AG08395 (cell line): ENCODE measurements around the gene DDX41.

Experiments used
- DNase-seq: peaks from one replicate; pipeline ENCODE4 v3.0.0; 2012; ENCODE audit warnings: mixed read lengths, low spot score

Gene DDX41

GRCh38 chr5:177483994-177484901 is 32.5 kb downstream of the DDX41 start:
- DNase-seq = no peak

DNA sequence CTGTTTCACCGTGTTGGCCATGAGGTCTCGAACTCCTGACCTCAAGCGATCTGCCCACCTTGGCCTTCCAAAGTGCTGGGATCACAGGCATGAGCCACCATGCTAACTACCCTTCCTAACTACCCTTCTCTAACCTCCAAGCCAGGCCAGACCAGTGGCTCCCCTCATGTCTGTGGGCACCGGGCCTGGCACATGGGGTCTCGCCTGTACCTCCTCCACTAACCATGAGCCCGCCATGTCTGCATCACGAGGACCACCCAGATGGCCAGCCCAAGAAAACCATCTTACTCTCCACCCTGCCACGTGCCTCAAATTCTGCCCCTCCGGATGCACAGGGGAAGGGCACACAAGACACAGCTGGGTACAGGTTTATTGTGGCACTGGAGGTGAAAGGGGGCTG is 33.7 kb downstream of the DDX41 start:
- DNase-seq = no peak

DNA sequence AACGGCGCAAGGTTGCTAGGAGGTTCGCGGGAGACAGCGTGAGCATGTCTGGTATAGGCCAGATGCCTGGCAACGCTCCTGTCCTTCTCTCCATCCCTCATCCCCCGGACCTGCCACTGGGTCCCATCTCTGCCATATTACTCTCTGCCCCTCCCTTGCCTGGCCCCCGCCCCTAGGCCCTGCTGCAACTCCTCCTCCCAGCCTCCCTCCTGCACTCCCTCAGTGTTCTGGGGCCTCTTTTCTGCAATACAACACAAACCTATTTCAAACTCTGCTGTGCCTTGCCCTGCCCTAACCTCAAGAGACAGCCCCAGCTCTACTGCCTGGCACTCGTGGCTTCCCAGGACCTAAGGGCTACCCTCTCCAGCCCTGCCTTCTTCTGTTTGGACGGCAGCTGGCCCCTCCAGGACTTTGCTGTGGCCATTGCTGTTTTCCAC is 34.4 kb downstream of the DDX41 start:
- DNase-seq = no peak

DNA sequence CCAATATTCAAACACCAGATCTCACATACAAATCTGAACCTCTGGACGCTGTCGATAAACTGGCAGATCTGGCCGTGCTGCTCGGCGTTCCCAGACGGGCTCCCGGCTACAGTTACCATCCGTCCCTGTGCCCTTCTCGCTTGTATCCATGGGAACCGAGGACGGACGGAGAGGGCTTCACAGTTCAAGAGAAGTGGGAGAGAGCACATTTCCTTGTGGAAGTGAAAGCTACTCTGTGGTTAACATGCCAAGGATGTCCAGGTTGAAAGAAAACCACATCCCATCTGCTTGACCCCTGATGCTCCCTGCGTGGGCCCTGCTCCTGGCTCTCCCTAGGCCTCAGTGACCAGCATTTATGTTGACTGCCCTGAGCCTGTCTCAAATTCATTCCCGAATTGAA is 37.0 kb downstream of the DDX41 start:
- DNase-seq = no peak

DNA sequence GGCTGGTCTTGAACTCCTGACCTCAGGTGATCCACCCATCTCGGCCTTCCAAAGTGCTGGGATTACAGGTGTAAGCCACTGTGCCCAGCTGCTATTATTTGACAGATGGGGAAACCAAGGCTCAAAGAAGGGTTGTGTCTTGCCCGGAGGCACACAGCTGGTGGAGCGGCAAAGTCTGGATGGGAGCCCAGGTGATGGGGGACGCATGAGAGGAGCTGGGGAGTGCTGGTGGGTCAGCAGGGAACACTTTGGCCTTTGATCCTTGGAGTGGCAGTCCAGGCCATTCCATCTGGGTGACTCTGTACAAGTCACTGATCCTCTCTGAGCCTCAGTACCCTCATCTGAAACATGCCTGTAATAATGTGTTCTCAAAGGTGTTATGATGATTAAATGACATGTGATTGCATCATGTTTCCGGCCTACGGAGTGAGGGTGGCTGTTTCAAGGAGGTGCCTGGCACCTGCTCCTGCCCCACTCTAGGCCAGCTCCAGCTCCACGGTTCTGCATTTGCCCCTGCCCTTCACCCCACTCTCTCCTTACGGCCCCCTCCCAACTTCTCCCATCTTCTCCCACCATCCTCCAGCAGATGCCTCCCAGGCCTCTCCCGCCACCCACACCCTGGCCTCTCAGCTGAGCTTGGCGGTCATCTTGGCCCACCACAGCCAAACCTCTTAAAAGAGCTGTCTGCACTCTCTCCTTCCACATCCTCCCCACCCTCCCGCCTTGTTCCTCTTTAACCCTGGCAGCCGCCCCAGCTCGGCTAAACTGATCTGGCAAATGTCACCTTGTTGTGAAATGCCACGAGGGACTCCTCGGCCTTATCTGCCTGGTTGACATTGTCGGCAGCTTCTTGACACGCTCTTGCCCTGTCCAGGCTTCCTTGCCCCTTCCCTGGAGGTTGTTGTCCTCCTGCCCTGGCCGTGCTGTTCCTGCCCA is 37.8 kb downstream of the DDX41 start:
- no peak for DNase-seq

DNA sequence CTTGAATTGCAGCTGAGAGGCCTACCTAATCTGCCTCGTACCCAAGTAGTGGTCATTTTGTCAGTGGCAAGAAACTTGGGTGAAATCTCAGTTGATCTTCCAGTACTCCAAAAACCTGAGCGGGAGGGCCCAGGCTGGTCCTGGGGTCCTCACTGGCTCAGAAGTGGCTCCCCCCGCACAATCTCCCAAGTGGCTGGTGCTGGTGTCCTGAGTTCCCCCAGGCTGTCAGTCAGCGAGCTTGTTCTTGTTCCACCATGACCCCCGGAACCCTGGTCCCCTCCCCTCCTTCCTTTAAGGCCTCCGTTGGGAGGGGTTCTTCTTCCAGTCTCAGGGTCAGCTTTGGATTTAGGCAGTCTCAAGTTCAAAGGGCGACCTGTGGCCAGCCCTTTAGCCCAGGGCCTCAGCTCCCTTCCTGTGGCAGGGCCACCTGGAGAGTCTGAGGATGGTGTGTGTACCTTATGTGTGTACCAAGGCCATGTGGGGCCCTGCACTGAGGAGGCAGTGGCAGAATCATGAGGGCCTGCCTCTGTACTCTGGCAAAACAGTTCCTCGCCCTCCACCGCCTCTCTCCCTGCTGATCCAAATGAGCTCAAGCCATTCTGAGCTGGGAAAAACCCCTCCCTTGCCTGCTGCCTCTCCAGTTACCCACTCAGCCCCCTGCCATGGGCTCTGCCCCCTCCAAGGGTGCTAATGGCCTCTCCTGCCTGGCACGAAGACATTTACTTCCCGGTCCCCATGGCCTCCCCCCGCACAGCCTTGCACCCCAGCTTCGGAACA is 38.9 kb downstream of the DDX41 start:
- DNase-seq = no peak

DNA sequence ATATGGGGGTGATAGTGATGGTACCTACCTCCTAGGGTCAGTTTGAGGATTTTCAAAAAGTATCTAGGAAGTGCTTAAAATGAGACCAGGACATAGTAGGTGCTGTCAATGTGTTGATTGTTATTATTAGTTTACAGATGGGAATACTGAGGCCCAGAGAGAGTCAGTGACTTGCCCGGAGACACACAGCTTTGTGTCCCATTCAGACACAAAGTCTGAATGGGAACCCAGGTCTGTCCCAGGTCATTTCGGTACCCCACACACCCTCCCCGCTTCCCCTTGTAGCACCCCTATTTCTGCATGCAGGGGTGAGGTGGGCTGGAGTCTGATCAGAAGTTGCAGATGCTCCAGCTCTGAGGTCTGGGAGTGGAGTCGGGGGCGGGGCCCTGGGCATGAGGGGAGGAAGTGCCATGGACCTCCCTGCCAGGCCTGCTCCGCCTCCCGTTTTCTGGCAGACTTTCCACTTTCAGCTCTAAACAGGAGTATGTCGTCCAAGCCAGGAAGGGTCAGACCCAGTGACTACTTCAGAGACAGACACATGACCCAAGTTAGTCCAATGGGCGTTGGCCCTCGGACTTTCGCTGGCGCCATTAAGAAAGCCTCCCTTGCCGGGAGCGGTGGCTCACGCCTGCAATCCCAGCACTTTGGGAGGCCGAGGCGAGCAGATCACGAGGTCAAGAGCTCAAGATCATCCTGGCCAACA is 40.1 kb downstream of the DDX41 start:
- no peak for DNase-seq

GRCh38 chr5:177475563-177476427 is 41.0 kb downstream of the DDX41 start:
- DNase-seq = no peak

GRCh38 chr5:177474846-177475562 is 41.8 kb downstream of the DDX41 start:
- DNase-seq = no peak

GRCh38 chr5:177474002-177474476 is 42.7 kb downstream of the DDX41 start:
- no peak for DNase-seq

GRCh38 chr5:177473443-177474001 is 43.2 kb downstream of the DDX41 start, which contains the start of gene DBN1:
Gene DBN1 (minus strand): TSS chr5:177473634. CDS start chr5:177473521, 113 bp downstream.
- DNase-seq = peak; percentile 92

- peak; percentile 47 for DNase-seq
Observed at GRCh38 chr5:177472460-177473442, 44.0 kb downstream of the DDX41 start.

GRCh38 chr5:177471610-177472356 is 45.0 kb downstream of the DDX41 start:
- DNase-seq = no peak

GRCh38 chr5:177470759-177471536 is 45.8 kb downstream of the DDX41 start:
- peak; percentile 41 for DNase-seq

- no peak for DNase-seq
Observed at GRCh38 chr5:177469750-177470525, 46.8 kb downstream of the DDX41 start.
